HG03521 (cell line): ENCODE data around the gene FBXO44.

Experiments used
- ATAC-seq: cut with Tn5 transposase; IDR thresholded peaks from one replicate; pipeline ENCODE4 v1.9.1; 2021; ENCODE audit warnings: mild to moderate bottlenecking, moderate library complexity; ENCODE audit not compliant: unreplicated experiment

Gene FBXO44

DNA sequence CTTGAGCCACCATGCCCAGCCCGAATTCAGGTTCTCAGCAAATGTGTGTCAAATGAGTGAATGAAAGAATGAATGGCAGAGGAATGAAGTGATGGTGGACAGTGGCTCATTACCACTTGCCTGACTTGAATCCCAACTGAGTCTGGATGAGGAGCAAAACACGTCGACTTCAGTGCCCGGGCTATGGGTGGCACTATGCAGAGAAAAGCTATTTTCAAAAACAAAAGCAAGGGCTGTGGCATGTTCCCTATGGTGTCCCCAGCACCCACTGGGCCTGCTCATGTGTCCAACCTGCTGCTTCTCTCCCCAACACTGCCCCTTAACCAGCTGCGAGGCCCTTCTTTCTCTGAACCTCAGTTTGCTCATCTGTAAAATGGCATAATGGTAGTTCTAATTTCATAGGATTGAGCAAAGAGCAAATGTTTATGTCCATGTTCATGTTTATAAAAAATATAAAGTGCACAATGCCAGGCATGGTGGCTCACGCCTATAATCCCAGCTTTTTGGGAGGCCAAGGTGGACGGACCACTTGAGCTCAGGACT is 30.6 kb downstream of the FBXO44 start:
- ATAC-seq: no peak

DNA sequence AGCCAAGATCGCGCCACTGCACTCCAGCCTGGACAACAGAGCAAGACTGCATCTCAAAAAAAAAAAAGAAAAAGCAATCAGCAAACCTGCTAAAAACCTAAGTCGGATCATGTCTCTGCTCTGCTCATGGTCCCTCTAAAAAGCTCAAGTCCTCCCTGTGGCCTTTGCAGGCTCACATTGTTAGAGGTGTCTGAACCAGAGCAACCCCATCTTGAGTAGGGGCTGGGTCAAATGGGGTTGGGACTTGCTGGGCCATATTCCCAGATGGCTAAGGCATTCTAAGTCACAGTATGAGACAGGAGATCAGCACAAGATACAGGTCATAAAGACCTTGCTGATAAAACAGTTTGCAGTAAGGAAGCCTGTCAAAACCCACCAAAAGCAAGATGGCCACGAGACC is 33.8 kb downstream of the FBXO44 start:
- ATAC-seq: no peak

GRCh38 chr1:11690397-11691301 is 36.0 kb downstream of the FBXO44 start:
- no peak for ATAC-seq

DNA sequence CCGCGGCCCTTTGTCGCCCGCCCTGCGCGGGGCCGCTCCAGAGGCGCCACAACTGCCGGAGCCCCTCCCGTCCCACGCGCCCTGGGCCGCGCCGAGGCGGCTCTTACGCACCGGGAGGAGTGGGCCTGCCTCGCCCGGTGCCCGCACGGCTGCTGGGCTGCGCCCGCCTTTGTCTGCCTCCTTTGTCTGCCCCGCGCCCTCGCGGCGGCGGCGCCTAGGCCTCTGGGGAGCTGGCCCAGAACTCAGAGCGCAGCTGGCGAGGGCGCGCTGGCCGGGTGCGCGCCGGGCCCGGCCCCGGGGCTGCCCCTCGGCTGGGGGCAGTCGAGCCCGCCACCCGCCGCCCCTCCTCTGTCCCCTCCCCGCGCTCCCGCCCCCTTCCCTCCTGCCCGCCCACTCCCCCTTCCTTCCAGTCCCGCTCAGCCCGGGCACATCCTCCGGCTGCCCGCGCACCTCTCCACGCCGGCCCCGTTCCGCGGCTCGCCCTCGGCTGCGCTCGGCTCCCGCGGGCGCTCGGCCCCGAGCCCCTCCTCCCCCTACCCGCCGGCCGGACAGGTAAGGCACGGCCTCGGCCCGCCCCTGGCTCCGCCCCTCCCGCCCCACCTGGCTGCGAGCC is 36.7 kb downstream of the FBXO44 start, which contains the start of gene DRAXIN:
Gene DRAXIN (plus strand): TSS at position 409 of the 613 bp plus-strand sequence. CDS start 14,549 bp downstream, outside the sequence.
- ATAC-seq: no peak

DNA sequence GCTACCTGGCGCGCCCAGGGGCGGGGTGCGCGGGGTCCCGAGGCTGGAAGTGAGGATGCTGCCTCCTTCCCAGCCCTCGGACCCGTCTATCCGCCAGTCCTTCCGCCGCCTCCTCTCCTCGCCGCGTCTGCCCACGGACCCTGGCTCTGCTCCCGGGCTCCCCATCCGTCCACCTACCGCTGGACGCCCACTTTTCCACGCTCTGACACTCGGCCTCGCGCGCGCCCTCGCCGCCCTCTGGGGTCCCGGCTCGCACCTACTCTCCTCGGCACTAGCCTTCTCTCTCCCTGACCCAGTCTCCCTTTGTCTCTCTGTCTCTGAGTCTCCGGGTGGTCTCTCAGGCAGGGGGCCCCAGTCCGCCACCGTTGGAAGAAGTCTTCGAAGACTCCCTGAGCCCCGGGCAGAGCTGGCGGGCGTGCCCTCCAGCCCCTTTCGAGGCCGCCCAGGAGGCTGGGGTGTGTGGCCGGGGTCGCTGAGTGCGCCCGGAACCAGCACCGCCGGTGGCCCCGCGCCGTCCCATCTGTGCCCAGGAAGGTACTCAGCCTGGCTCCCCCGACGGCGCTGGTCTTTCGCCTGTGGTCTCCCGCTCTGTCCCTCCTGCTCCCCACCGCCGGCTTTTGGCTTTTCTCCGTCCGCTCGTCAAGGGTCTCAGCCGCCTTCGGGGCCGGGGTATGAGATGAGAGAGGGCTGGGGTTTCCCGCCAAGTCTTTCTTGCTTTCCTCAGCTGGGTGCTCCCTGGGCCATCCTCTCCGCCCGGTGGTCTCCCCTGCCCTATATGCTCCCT is 37.4 kb downstream of the FBXO44 start:
- ATAC-seq: no peak

DNA sequence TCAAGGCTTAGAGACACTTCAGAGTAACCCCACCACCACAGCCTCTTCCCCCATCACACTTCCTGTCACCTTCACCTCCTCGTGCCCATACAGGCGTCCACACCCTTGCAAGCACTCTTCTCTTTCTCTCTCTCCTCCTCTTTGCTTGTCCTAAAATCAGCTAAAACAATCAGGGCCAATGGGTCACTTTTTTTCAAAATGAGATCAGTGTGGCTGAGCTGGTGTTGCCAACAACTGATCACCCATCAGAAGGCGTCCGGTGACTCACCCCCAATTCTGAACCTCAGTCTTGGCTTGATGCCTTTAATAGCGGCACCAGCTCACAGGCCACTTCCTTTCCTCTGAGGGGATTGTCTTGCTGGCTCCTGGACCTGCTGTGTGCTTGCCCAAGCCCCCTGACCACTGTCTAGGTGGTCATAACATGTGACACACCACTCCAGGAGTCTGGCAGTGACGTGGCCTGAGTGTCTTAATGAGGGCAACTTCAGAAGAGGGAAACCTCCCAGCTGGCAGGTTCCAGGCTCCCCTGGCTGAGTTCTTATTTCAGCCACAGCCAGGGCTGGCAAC is 38.4 kb downstream of the FBXO44 start:
- no peak for ATAC-seq

DNA sequence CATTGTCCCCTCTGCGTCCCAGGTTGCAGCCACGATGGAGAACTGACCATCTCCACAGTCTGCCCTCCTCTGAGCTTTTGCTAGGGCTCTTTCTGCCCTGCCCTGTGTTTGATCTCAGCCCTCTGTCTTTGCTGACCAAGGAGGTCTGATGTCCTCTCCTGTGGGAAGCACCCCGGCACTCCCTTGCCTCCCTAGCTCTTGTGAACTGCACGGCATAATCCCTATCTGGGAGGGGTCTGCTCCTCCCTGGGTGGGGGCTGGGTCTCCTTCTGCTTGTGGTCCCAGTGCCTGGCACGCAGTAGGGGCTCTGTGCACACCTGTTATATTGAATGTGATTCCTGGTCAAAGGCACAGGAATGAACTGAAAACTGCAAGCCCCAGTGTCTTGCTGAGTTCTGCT is 39.2 kb downstream of the FBXO44 start:
- ATAC-seq: no peak

DNA sequence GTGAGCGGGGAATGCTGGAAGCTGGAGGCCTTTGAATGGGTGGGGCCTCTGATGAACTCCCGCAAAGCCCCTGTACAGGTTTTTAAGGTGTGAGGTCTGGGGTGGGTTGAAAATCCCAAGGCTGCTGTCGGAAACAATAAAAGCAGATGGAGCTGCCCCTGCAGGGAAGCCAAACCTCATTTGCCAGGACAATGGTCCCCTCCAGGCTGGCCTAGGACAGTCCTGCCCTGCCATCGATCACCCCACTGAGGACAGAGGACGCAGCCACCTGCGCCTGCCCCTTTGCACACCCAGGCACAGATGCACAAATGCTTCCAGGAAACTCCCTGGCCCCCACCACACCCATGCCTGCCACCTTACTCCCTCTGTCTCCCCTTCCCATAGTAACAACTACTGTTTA is 41.2 kb downstream of the FBXO44 start:
- no peak for ATAC-seq

- ATAC-seq: no peak
These were observed 42.7 kb downstream of the FBXO44 start for GRCh38 chr1:11697188-11697892.

GRCh38 chr1:11697893-11698210 is 43.2 kb downstream of the FBXO44 start:
- no peak for ATAC-seq

DNA sequence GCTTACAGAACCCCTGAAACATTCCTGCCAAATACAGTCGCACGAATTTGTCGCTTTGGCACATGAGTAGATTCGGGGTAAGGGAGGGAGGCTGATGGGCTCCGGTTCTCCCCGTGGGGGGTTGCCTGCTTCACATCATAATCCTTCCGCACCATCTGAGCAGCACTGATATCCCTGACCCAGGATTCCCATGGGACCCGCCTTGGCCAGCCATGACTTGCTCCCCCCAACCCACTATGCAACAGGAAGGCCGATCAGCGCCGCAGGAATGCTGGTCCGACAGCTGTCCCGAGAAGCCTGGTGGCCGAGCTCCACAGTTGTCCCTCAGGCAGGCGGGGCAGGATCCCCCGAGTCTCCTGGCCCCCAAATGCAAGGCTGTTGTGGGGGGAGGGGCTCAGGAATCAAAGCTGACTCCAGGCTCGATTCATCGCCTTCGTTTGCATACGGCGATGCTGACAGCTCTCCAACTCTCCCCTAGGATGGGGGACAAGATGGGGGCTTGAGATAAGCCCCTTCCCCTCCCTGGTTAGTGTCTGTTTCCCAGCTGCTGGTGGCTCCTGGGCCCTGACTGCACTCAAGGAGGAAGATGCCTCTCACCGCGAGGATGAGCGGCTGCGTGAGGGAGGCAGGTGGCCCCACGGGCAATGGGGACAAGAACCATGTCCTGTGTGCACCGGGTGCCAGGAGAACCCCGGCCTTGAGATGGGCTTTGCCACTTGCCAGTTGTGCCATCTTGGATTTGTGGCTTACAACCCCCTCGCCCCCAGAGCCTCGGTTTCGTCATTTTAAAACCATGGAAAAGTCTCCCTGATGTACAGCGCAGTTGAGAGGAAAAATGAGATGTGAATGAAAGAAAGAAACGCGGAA is 46.2 kb downstream of the FBXO44 start:
- no peak for ATAC-seq

- ATAC-seq: no peak
These were observed 46.9 kb downstream of the FBXO44 start for GRCh38 chr1:11701551-11701961.

GRCh38 chr1:11701981-11702803 is 47.5 kb downstream of the FBXO44 start:
- no peak for ATAC-seq

- ATAC-seq: no peak
These were observed 48.9 kb downstream of the FBXO44 start for GRCh38 chr1:11703357-11704193.

- no peak for ATAC-seq
These were observed 49.5 kb downstream of the FBXO44 start for GRCh38 chr1:11704194-11704529.

DNA sequence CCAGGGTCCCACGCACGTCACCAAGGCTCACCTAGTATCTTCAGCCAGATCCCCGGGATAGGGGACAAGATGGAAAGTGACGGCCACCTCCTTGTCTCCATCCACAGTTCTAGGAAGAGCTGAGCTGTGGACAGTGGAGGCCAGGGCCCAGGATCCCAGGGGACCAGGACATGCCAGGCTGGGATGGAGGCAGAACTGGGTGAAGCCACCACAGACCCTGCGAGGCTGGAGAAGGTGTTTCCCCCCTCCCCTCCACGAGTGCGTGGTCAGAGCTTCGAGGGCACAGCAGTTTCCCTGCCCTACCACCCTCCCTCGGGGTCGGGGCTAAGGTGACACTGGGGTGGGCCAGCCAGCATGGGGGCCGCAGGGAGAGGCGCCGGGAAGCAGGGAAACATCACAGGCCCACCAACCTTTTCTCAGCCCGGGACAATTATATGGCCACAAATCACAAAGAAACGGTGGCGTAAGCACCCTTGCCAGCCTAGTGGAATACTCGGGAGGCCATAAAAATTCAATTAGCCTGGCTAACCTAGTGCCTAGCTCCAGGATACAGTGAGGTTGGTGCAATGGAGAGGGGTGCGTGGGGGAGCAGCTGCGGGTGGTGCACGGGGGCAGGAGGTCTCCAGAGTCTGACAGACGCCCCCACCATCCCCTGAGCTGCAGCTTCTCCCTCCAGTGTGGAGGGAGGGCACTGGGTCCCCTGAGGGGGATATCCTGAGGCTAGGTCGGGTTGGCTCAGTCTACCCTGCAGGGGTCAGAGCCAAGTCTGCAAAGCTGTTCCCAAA is 50.2 kb downstream of the FBXO44 start:
- no peak for ATAC-seq

GRCh38 chr1:11705596-11705995 is 50.9 kb downstream of the FBXO44 start:
- ATAC-seq: no peak
